NCI-H1417 treated with DMSO at 0.1 percent for 48 hours (cell line): ENCODE measurements around the gene CD247.

Experiments used
- DNase-seq: peaks from one replicate; lab custom pipeline; 2025; lab: John Stamatoyannopoulos, UW

The CD247 gene

GRCh38 chr1:167512046-167512654, 6.2 kb downstream of the CD247 start:
- no peak for DNase-seq

- no peak for DNase-seq
These were observed 6.8 kb downstream of the CD247 start for GRCh38 chr1:167511374-167511986.

- no peak for DNase-seq
These were observed 7.4 kb downstream of the CD247 start for GRCh38 chr1:167510881-167511280.

GRCh38 chr1:167510244-167510643, 8.1 kb downstream of the CD247 start:
- DNase-seq = no peak

GRCh38 chr1:167509587-167509986, 8.7 kb downstream of the CD247 start:
- no peak for DNase-seq

GRCh38 chr1:167507719-167508118, 10.6 kb downstream of the CD247 start:
- DNase-seq = no peak

GRCh38 chr1:167504467-167504827, 13.9 kb downstream of the CD247 start:
- no peak for DNase-seq

GRCh38 chr1:167503626-167504466, 14.5 kb downstream of the CD247 start:
- DNase-seq = no peak

- DNase-seq = no peak
These were observed 15.4 kb downstream of the CD247 start for GRCh38 chr1:167502719-167503462.

GRCh38 chr1:167502192-167502551, 16.2 kb downstream of the CD247 start:
- no peak for DNase-seq

GRCh38 chr1:167501515-167502191, 16.7 kb downstream of the CD247 start:
- no peak for DNase-seq

- DNase-seq = no peak
These were observed 18.0 kb downstream of the CD247 start for GRCh38 chr1:167500283-167500860.

- DNase-seq = no peak
These were observed 18.6 kb downstream of the CD247 start for GRCh38 chr1:167499664-167500101.

GRCh38 chr1:167499106-167499505, 19.2 kb downstream of the CD247 start:
- no peak for DNase-seq

GRCh38 chr1:167496797-167497619, 21.3 kb downstream of the CD247 start:
- DNase-seq = no peak

GRCh38 chr1:167493372-167493771, 25.0 kb downstream of the CD247 start:
- no peak for DNase-seq

GRCh38 chr1:167492481-167492910, 25.8 kb downstream of the CD247 start:
- DNase-seq = no peak

GRCh38 chr1:167491586-167492461, 26.5 kb downstream of the CD247 start:
- DNase-seq = no peak

GRCh38 chr1:167490765-167491164, 27.6 kb downstream of the CD247 start:
- no peak for DNase-seq
